GM18526 (cell line): Measurements from ENCODE around the gene VANGL2.

ENCODE experiments used
- POLR2A ChIP-seq: IDR thresholded peaks from 3 replicates; pipeline ENCODE4 v1.6.1; 2011; ENCODE audit not compliant: insufficient read length; ENCODE audit errors: extremely low read depth

The VANGL2 gene

DNA sequence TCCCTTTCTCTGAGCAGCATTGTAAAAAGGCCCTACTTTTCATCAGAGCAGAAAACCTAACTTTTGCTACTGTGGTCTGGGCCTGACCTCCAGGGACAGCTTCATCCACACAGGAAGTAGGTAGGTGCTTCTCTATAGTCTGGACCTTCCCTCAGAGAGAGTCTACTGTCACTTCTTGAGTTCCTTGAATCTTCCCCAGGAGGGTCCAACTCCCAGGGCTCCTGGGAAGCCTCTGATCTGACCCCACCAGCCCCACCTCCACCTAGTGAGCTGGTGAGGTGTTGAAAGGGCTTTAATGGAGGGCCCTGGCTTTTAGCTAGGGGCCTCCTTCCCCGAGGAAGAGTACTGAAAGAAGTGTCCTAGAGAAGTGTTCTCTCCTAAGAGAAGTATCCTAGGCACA is 2.7 kb upstream of the VANGL2 start:
- TF ChIP-seq POLR2A: no peak

DNA sequence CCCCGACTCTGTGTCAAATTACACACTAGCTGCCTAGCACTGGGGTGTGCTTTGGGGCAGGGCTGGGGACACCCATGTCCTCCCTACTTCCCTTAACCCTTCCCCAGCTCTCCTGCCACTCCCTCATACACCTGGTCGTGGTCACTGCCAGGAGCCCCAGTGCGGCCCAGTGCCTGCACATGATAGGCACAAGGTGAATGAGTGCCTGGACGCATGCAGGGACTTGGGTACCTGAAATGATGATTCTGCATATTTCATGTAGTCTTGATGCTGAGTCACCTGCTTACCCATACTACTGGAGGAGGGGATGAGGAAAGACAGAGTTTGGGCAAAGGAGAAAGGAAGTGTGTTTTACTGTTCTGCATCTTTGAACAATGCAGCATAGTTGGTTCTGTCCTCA is 1.5 kb upstream of the VANGL2 start:
- no peak for TF ChIP-seq POLR2A

DNA sequence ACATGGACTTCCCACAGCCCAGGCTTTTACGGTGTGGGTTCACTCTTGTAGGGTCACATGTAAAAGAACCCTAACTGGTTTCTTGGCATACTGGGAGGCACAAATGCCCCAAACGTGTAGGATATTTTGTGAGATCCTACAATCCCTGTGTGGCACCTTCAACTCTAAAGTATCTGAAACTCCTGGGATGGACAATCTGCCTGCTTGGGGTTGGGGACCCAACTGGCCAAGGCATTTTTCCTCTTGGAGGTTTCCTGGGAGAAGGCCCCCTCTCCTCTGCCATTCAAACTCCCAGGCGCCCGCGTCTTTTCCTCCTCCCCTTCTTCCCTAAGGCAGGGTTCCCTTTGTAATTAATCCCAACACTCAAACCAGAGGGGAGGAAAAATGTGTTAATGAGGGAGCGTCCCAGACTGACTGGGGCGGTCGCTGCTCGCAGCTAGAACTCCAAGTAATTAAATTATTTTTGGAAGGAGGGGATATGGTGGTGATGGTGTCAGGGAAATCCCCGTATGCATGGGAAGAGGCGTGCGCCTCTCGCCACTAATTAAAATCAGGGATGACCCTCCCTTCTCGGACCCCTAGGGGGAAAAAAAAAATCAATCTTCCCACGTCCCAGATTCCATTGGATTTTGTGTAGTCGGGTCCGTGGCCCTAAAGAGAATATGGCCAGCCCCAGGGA is 681 bp upstream of the VANGL2 start:
- TF ChIP-seq POLR2A: no peak

DNA sequence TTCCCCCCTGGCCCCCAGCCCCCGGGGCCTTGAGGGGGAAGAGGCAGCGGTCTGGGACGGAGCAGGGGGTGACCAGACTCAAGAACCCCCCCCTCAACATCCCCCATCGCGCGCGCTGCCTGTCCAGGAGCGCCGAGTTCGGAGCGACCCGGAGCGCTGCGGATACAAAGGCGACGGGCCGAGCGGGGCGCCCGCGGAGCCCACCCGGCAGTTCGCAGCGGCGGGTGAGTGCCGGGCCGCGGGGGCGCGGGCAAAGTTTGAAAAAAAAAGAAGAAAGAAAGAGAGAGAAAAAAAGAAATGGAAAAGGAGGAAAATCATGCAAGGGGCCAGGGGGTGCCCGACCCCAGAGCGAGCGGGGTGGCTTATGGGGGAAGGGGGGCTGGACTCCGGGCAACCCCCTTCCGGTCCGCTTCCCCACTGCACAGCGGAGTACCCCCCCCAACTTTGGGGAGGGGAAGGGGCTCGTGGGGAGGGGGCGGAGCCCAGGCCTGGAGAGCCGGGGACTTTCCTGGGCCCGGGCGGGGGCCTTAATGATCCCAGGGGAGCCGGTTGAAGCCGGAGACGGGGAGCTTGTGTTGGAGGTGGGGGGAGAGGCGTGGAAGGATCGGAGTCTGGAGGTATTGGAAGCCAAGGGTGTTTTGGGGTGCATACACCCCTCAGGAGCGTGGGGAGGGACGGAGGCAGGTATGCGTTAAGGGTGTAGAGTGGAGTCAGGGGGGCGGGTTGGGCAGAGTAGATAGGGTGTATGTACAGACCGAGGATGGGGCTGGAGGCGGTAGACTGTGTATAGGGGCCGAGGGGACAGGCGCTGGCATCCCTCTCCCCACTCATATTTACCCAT is 502 bp downstream of the VANGL2 start:
- no peak for TF ChIP-seq POLR2A

DNA sequence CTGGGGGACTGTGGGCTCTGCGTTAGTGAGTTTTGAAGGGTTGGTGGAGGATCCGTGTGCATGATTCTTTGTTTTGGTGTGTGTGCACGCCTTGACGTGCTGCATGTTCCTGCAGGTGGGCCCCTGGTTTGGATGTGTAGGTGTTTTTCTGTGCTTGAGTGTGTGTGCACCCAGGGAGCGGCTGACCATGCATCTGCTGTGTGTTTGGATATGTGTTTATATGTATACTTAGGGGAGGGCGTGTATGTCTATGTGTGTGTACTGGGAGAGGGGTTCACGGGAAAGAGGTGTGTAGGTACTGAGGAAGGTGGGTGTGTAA is 1.1 kb downstream of the VANGL2 start:
- no peak for TF ChIP-seq POLR2A

DNA sequence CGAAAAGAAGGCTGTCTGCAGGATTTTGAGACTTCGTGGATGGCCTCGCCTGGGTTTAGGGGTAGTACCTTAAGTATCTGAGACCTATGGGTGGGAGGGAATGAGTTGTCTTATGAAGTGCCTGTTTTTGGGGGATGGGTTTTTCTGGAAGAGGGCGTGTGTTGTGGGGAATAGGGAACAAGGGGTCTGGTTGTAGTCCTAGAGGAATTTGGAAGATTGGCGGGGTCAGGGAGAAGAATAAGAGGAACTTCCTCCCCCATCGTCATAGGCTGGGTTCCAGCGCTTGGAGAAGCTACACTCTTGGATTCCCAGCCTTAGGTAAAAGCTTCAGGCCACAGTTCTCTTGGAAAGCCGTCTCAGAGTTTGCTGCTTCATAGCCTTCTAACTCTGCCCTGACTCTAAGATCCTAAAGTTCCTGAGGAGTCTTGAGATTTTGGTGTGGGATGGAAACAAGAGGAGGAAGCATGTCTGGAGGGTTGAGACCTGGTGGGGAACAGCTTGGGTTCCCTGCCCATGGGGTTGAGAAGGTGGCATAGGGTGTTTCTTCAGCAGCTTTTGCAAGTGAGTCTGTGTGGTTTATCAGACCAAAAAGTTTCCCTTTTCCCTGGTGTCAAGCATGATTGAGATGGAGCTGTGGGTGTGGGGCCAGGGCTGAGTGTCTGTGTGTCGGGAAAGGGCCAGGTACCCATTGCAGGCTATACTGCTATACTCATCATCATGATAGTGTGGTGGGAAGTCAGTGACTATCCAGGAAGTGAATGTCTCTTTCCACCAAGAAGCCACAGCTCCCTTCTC is 1.8 kb downstream of the VANGL2 start:
- no peak for TF ChIP-seq POLR2A

DNA sequence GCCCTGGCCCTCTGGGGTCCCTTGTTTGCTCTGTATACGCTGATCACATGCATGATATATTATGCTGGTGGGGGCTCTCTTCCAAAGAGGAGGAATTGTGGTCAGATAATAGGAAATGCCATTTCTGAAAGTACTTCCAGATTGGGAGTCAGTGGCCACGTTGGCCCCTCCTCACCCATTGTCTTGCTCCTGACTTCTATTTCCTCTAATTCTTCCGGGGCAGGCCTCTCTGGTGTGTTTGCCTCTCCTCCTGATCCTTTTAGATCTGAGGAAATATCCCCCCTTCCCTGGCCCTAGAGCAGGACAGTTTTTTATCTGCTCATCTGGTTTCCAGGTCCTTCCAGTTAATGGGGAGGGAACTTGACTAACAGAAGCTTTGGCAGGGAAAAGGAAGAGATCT is 2.9 kb downstream of the VANGL2 start:
- TF ChIP-seq POLR2A: no peak

DNA sequence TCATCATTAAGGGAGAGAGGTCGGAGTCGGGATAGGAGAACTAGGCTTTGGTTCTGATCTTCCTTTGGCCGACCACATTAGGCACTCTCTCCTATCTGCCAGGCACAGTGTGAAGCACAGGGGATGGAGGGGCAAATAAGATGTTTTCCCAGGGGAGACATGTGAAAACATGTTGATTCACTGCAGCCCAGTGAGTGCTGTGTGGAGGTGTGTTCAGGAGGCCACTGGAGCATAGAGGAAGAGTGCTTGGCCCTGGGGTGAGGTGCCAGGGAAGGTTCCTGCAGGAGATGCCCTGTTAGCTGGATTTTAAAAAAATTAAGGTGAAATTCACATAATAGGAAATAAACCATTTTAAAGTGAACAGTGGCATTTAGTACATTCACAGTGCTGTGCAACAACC is 3.7 kb downstream of the VANGL2 start:
- TF ChIP-seq POLR2A: no peak

DNA sequence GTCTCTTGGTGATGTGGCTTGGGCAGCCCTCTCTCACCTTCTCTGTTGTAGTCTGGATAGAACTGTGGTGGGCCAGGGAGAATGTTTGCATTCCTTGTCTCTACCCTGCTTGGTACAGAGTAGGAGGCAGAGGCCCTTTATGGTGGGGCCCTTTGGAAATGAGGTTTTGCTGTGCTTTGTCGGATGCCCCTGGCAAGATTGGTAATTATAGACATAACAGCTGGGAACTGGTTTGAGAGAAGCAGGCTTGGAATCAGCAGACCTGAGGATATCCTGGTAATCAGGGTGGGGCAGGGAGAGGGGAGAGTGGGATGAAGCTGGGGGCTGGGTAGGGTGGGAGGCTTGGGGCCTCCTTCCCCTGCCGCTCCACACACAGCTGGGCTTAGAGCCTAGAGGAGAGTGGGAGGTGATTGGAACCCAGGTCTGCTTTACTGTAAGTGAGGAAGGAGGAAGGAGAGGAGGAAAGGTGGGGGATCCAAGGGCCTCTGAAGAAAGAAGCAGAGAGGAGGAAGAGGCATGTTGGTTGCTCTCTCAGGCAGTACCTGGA is 5.0 kb downstream of the VANGL2 start:
- TF ChIP-seq POLR2A: no peak

DNA sequence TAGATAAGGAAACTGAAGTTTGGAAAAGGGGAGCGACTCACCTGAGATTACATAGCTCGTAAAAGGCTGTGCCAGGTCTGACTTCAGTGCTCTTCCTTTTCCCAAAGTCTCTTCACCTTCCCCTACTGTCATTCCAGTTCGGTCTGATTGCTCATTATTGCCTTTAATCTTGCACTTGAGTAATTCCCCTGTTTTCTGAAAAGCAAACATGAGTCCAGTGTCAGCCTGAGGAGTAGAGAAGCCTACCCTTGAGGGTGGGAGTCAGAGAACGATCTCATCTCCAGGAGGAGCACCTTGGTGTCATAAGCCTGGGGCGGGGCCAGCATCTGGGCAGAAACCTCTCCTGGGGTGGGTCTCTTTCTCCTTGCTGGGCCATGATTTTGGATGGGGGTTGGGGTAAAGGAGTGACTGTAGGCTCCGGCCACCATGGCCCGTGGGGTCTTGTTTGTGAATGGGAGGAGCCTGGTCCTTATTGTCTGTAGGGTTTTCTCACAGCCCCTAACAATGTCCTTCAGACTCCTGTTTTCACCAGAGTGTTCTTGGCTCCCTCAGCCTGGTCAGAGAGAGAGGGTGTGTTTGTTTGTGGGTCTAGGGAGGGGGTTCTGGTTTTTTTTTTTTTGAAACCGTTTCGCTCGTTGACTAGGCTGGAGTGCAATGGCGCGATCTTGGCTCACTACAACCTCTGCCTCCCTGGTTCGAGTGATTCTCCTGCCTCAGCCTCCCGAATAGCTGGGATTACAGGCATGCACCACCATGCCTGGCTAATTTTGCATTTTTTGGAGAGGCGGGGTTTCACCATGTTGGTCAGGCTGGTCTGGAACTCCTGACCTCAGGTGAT is 6.0 kb downstream of the VANGL2 start:
- TF ChIP-seq POLR2A: no peak

DNA sequence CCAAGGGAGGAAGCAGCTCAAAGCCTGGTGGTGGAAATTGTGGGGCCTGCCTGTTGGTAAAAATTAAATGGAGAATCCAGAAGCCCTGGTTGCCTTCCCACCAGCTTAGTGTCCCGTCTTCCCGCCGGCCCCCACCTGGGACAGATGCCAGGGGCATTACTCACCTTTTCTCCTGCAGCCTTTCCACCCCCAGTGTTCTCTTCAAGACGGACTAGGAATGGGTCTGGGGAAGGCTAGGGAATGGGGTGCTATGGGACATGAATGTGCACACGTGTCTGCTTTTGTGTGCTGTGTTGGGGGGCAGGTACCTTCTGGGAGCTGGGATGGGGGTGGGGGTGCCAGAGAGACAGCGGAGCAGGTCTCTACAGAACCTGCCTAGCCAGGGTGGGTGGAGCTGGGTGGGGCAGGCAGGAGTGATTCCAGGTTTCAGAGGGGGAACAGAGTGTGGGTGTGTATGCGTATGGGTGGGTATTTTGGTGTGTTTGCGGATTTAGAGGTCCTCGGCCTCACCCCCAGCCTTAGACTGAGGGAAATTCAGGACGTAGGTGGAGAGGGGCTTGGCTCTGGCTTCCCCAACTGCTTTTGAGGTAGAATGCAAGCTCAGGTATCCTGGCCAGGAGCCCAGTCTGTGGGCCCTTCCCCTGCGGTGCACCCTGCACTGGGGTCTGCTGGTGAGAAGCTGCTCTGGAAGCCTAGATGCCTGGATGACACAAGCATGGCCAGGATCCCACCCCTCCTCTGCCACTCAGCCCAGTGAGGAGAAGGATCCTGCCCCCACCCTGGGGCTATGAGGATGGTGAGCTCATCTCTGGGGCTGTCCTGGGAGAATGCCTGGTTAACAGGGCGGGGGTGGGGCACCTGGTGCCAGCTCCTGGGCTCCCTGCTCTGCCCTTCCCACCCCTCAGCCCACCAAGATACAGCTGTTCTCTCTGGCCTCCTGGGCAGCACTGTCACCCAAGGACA is 7.8 kb downstream of the VANGL2 start:
- no peak for TF ChIP-seq POLR2A

DNA sequence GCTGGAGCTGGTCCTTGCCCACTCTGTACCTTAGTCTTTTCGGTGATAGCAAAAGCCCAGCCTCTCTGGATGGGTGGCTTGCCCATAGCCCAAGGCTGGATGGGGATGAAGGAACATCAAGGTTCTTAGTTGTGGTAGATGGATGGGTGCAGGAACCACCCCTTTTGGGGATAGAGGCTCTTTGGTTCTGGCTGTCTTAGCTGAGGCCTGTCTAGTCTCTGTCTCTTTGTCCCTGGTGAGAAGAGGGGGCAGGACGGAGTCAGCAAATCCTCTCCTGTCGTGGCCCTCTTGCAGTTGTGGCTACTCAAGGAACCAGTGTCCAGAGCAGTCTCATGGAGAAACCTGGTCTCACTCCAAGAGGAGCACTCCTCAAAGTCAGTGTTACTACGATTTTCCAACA is 8.5 kb downstream of the VANGL2 start:
- TF ChIP-seq POLR2A: no peak

DNA sequence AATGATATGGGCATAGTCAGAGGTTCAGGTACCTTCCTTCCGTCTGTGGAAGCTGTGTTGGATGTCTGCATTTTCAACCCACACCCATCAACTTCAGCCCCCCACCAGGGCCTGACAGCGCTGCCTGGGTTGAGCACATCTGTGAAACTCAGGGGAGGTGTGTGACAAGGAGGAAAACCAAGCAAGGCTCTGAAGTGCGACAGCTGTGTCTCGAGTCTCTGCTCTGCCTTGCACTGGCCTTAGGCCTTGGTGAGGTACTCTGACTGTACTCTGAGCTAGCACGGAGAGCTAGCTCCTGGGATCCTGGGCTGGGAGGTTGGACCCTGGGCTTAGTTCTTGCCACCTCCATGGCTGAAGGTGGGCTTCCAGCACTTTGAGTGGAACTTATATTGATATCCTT is 9.1 kb downstream of the VANGL2 start:
- no peak for TF ChIP-seq POLR2A

DNA sequence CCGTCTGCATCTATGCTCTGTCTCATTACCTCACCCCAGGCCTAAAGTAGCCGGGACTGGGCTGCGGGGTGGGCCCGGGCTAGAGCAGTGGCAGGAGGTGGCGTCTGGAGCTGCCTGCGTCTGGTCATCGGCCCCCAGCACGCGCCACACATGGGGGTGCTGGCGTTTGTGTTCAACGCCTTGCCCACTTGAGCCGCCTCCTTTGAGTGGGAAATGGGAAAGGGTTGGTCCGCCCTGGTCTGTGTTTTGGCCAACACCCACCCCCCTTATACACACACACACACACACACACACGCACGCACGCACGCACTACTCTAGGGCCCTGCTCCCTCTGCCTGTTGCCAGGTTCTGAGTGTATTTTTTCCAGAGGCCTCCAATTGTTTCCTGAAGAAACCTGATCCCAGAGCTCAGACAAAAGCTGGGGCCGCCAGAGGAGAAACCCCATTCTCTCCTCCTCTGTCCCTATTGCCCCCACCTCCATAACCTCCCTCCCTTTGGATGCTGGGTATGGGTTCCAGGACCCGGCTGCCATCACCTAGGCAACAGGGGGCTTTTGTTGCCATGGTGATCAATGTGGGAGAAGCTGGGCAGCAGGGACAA is 10.1 kb downstream of the VANGL2 start:
- no peak for TF ChIP-seq POLR2A
